Hepatocyte (in vitro differentiated cells): Measurements from ENCODE around the gene KCNQ1. TPM values are rescaled to one million over a fixed set of nuclear protein-coding genes. Genes with fewer than 3 reads are reported as not detected.

Experiments used
- DNase-seq: peaks from one replicate; pipeline ENCODE4 v3.0.0-alpha.2; 2016; ENCODE audit warnings: low spot score
- H2AFZ ChIP-seq: fragments of 200-600 bp; sonication (generic); 2 replicates; pipeline ENCODE4 v1.6.0; 2016; ENCODE audit warnings: antibody characterized with exemption, mild to moderate bottlenecking
- H3K27ac ChIP-seq: fragments of 200-600 bp; sonication (generic); 2 replicates; pipeline ENCODE4 v1.5.1; 2016; ENCODE audit warnings: mild to moderate bottlenecking
- H3K27me3 ChIP-seq: fragments of 200-600 bp; sonication (generic); 2 replicates; pipeline ENCODE4 v1.6.1; 2016
- H3K36me3 ChIP-seq: fragments of 200-600 bp; sonication (generic); replicated peaks from 2 replicates; pipeline ENCODE4 v1.5.1; 2016; ENCODE audit warnings: low read depth; ENCODE audit not compliant: insufficient read depth
- H3K4me1 ChIP-seq: fragments of 200-600 bp; sonication (generic); 2 replicates; pipeline ENCODE4 v1.5.1; 2016; ENCODE audit warnings: mild to moderate bottlenecking, moderate library complexity; ENCODE audit not compliant: insufficient read depth
- H3K4me2 ChIP-seq: fragments of 200-600 bp; sonication (generic); 2 replicates; pipeline ENCODE4 v1.6.0; 2016
- H3K4me3 ChIP-seq: fragments of 200-600 bp; sonication (generic); 2 replicates; pipeline ENCODE4 v1.5.1; 2016; ENCODE audit warnings: mild to moderate bottlenecking
- H3K79me2 ChIP-seq: fragments of 200-600 bp; sonication (generic); 2 replicates; pipeline ENCODE4 v1.6.0; 2017; ENCODE audit warnings: mild to moderate bottlenecking
- H3K9me2 ChIP-seq: fragments of 200-600 bp; sonication (generic); replicated peaks from 2 replicates; pipeline ENCODE4 v1.6.0; 2017; ENCODE audit warnings: mild to moderate bottlenecking; ENCODE audit not compliant: insufficient read depth
- H3K9me3 ChIP-seq: fragments of 200-600 bp; sonication (generic); 2 replicates; pipeline ENCODE4 v1.5.1; 2016; ENCODE audit warnings: low read depth, mild to moderate bottlenecking
- H4K20me1 ChIP-seq: fragments of 200-600 bp; sonication (generic); 2 replicates; pipeline ENCODE4 v1.6.0; 2016; ENCODE audit warnings: mild to moderate bottlenecking; ENCODE audit not compliant: insufficient read depth, poor library complexity, severe bottlenecking
- EZH2 ChIP-seq: fragments of 200-600 bp; sonication (generic); IDR thresholded peaks from 2 replicates; pipeline ENCODE4 v1.6.1; 2016; ENCODE audit warnings: antibody characterized with exemption, mild to moderate bottlenecking, borderline replicate concordance
- EZH2phosphoT487 ChIP-seq: fragments of 200-600 bp; sonication (generic); IDR thresholded peaks from one replicate; pipeline ENCODE4 v1.6.1; 2018; ENCODE audit warnings: antibody characterized with exemption, mild to moderate bottlenecking, low read depth, moderate library complexity; ENCODE audit not compliant: unreplicated experiment, severe bottlenecking
- WGBS: methylation state at CpG from one replicate; pipeline ENCODE4 v1.1.6; 2016; ENCODE audit warnings: low lambda C conversion rate; ENCODE audit errors: missing lambda C conversion rate; 5-methylcytosine and 5-hydroxymethylcytosine counted together
- polyA plus RNA-seq: library from polyadenylated mRNA; unstranded; fragments of >200 nt; fragmentation: Nextera tagmentation; extraction: Ambion mirVana; gene quantifications from 2 replicates; pipeline ENCODE4 v1.2.1, GENCODE V29; 2016
- total RNA-seq: library from RNA; depleted of rRNA; stranded (reverse); fragments of >200 nt; gene quantifications from 2 replicates; pipeline ENCODE4 v1.2.3, GENCODE V29; 2014
- TF ChIP-seq, protein P1 (sequence below): fragments of 200-600 bp; sonication (generic); IDR thresholded peaks from 2 replicates; pipeline ENCODE4 v1.5.1; 2016; ENCODE audit warnings: antibody characterized with exemption, mild to moderate bottlenecking; ENCODE audit not compliant: poor library complexity

The KCNQ1 gene
- total and polyA plus RNA-seq, 2 experiments from 2014 or later = 1.8 to 6.4 TPM

DNA sequence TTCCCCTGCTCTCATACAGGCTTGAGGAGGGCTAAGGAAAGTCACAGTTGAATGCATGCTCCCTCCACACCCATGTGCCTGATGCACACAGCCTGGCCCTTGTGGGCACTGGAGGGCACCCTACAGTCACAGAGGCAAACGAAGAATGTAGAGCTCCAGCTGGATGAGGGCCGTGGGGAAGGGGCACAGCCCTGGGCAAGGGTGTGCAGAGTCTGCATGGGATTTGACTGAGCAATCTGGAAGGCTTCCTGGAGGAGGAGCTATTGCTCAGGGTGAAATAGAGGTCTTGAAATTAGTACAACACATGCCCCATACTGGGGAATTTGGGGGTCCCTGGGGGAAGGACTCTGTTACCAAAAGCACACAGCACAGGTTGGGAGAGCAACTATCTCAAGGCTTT is 64.0 kb downstream of the KCNQ1 start:
- Histone ChIP-seq H3K4me3 (no peak overlapping the region), H3K27ac (no peak overlapping the region), H3K79me2 (no peaks in the 10 kb centered on the region), H3K27me3 (peaks cover 16% of the 10 kb centered on the region), H3K9me3 (no peaks in the 10 kb centered on the region), H4K20me1 (no peaks in the 10 kb centered on the region), H3K4me2 (no peak overlapping the region), H3K4me1 (no peaks in the 10 kb centered on the region), H2AFZ (no peak overlapping the region), H3K36me3 (no peaks in the 10 kb centered on the region), H3K9me2 (no peaks in the 10 kb centered on the region)
- TF ChIP-seq, protein P1, sequence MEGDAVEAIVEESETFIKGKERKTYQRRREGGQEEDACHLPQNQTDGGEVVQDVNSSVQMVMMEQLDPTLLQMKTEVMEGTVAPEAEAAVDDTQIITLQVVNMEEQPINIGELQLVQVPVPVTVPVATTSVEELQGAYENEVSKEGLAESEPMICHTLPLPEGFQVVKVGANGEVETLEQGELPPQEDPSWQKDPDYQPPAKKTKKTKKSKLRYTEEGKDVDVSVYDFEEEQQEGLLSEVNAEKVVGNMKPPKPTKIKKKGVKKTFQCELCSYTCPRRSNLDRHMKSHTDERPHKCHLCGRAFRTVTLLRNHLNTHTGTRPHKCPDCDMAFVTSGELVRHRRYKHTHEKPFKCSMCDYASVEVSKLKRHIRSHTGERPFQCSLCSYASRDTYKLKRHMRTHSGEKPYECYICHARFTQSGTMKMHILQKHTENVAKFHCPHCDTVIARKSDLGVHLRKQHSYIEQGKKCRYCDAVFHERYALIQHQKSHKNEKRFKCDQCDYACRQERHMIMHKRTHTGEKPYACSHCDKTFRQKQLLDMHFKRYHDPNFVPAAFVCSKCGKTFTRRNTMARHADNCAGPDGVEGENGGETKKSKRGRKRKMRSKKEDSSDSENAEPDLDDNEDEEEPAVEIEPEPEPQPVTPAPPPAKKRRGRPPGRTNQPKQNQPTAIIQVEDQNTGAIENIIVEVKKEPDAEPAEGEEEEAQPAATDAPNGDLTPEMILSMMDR = no peak
- TF ChIP-seq EZH2 (no peak), EZH2phosphoT487 (no peak)
- WGBS = 54% methylated on average over 2 of the region's 2 CpGs
- DNase-seq = no peak

DNA sequence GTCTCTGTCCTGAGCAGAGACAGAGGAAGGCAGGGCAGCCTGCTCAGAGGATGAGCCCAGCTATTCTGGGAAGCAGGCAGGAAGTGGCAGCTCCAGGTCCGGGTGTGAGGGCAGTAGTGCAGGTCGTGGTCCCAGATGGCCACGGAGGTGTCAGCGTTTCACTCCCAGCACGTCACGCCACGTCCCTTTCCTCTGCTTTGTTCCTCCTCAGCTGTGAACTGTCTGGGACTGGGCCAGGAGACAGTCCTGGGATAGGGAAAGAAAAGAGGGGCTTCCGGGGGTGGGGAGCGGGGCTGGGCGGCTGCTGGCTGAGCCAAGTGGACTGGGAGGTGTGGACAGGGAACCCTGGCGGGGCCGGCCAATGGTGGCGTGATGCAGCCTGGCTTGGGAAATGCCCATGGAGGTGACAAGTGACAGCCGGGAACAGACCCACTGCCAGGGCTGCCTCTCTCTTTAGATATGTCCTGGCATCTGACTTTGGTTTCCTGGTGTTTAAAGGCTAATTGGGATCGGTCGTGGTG is 64.7 kb downstream of the KCNQ1 start:
- Histone ChIP-seq H3K9me3 (no peaks in the 10 kb centered on the region), H3K79me2 (no peaks in the 10 kb centered on the region), H3K9me2 (no peaks in the 10 kb centered on the region), H3K36me3 (no peaks in the 10 kb centered on the region), H3K27me3 (peaks cover 16% of the 10 kb centered on the region), H4K20me1 (no peaks in the 10 kb centered on the region), H3K4me3 (no peak overlapping the region), H3K27ac (no peak overlapping the region), H2AFZ (no peak overlapping the region), H3K4me1 (no peaks in the 10 kb centered on the region), H3K4me2 (no peak overlapping the region)
- TF ChIP-seq, protein P1 = no peak
- no peak for TF ChIP-seq EZH2
- TF ChIP-seq EZH2phosphoT487 = no peak
- 77% methylated on average over 10 of the region's 16 CpGs for WGBS
- no peak for DNase-seq

DNA sequence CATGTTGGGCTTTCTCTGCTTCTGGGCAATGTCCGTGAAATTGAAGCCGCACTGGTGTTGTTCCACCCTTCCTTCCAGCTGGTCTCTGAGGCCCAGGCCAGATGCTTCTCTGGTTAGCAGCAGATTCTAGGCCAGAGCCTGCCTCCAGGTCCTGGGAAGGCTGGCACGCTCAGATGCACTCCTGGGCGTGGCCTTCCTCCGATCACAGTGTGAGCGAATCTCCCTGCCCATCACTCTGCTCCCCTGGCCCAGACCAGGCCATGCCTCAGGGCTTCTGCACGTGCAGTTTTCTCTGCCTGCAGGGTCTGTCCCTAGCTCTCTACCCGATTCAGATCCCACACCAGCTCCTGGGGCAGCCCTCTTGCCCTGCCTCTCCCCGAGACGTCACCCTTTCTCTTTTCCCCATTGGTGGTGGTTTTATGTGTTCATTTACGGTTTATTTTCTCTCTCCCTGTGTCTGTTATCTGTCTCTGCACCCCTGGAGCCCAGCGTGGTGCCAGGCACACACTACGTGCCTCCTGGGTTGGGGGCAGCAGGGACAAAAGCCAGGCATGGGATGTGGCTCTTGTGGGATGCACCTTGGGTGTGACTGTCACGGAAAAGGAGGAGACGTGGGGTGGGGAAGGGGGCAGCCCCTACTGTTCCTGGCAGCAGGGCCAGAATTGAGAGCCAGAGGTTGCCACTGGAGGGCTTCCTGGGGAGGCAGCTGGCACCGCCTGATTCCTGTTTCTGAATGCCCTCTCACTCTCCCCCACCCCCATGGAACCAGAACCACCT is 66.0 kb downstream of the KCNQ1 start:
- H3K4me3 ChIP-seq = no peak overlapping the region
- no peak overlapping the region for H3K27ac ChIP-seq
- H3K4me1 ChIP-seq = no peaks in the 10 kb centered on the region
- no peak overlapping the region for H2AFZ ChIP-seq
- H3K79me2 ChIP-seq = no peaks in the 10 kb centered on the region
- H4K20me1 ChIP-seq = no peaks in the 10 kb centered on the region
- no peaks in the 10 kb centered on the region for H3K36me3 ChIP-seq
- no peaks in the 10 kb centered on the region for H3K9me3 ChIP-seq
- peaks cover 10% of the 10 kb centered on the region for H3K27me3 ChIP-seq
- TF ChIP-seq EZH2 = no peak
- TF ChIP-seq EZH2phosphoT487 = no peak
- TF ChIP-seq, protein P1 = no peak
- H3K9me2 ChIP-seq = no peaks in the 10 kb centered on the region
- WGBS = 89% methylated on average over 16 of the region's 16 CpGs
- DNase-seq = peak; percentile 5
- no peak overlapping the region for H3K4me2 ChIP-seq
